A673 (cell line): Measurements from ENCODE around the gene ZBTB24. TPM values are rescaled to one million over a fixed set of nuclear protein-coding genes. Genes with fewer than 3 reads are reported as not detected.
"Not testable (repeated sequence)": the region's sequence is repeated elsewhere in the genome, so short reads cannot be mapped to it uniquely, and the experiment has no call there.

Experiments
- BruUV-seq: library from RNA; stranded (reverse); fragments of 400-500 nt; replicated peaks from 2 replicates; lab custom pipeline; 2021; lab: Mats Ljungman, UMichigan
- CTCF ChIA-PET: fragments of 300-600 bp; sonication (Branson Sonifier 250); formaldehyde crosslinking; loops from one replicate; lab custom pipeline; 2022; ENCODE audit warnings: antibody characterized with exemption; lab: Charles Lee
- POLR2A ChIA-PET: fragments of 300-600 bp; sonication (Branson Sonifier 250); formaldehyde crosslinking; loops from one replicate; lab custom pipeline; 2022; ENCODE audit warnings: antibody characterized with exemption; ENCODE audit not compliant: low non-redundant PET; lab: Charles Lee
- DNase-seq: peaks from one replicate; pipeline ENCODE4 v3.0.0-alpha.2; 2015; ENCODE audit warnings: low spot score
- H3K27ac ChIP-seq: fragments of 200-600 bp; sonication (generic); 2 replicates; pipeline ENCODE4 v1.5.1; 2016; ENCODE audit warnings: mixed run types, low read depth, mild to moderate bottlenecking, mixed read lengths, antibody characterized with exemption, low read length; ENCODE audit not compliant: poor library complexity, severe bottlenecking
- H3K27me3 ChIP-seq: fragments of 200-600 bp; sonication (generic); replicated peaks from 2 replicates; pipeline ENCODE4 v1.6.1; 2017; ENCODE audit warnings: mixed run types, low read depth, mild to moderate bottlenecking, mixed read lengths, antibody characterized with exemption, low read length; ENCODE audit not compliant: insufficient read depth, poor library complexity
- H3K36me3 ChIP-seq: fragments of 200-600 bp; sonication (generic); 2 replicates; pipeline ENCODE4 v1.6.1; 2016; ENCODE audit warnings: mixed run types, mild to moderate bottlenecking, mixed read lengths, antibody characterized with exemption, low read length; ENCODE audit not compliant: insufficient read depth, poor library complexity, severe bottlenecking
- H3K4me1 ChIP-seq: fragments of 200-600 bp; sonication (generic); 2 replicates; pipeline ENCODE4 v1.6.1; 2017; ENCODE audit warnings: mixed run types, mild to moderate bottlenecking, mixed read lengths, antibody characterized with exemption, low read length; ENCODE audit not compliant: insufficient read depth, poor library complexity, severe bottlenecking
- H3K4me3 ChIP-seq: fragments of 200-600 bp; sonication (generic); 2 replicates; pipeline ENCODE4 v1.5.1; 2016; ENCODE audit warnings: low read depth, mixed run types, mild to moderate bottlenecking, mixed read lengths, low read length; ENCODE audit not compliant: poor library complexity, severe bottlenecking
- H3K9me3 ChIP-seq: fragments of 200-600 bp; sonication (generic); 2 replicates; pipeline ENCODE4 v1.6.1; 2016; ENCODE audit warnings: mixed run types, low read depth, mild to moderate bottlenecking, mixed read lengths, antibody characterized with exemption, low read length; ENCODE audit not compliant: poor library complexity, severe bottlenecking
- EZH2 ChIP-seq: fragments of 200-600 bp; sonication (generic); IDR thresholded peaks from 2 replicates; pipeline ENCODE4 v1.6.1; 2017; ENCODE audit warnings: borderline replicate concordance, low read depth, mild to moderate bottlenecking, mixed read lengths, antibody characterized with exemption, low read length; ENCODE audit not compliant: poor library complexity, severe bottlenecking
- intact Hi-C: fragments of 100-400 bp; cut with micrococcal nuclease; formaldehyde crosslinking; loops from one replicate; pipeline ENCODE4 v1.10.0; 2022; ENCODE audit not compliant: unreplicated experiment
- total RNA-seq: library from RNA; stranded (reverse); gene quantifications from 2 replicates; pipeline ENCODE4 v1.2.3, GENCODE V29; 2021
- TF ChIP-seq, protein P1 (sequence below): fragments of 300-800, 200-600 bp; sonication (generic); conservative IDR thresholded peaks from 2 replicates; pipeline ENCODE4 v1.5.1; 2017; ENCODE audit warnings: low read depth, mild to moderate bottlenecking, antibody characterized with exemption, low read length, moderate library complexity, mixed read lengths

ZBTB24 gene
- total RNA-seq, 1 experiment from 2014 or later: 15.5 TPM

DNA sequence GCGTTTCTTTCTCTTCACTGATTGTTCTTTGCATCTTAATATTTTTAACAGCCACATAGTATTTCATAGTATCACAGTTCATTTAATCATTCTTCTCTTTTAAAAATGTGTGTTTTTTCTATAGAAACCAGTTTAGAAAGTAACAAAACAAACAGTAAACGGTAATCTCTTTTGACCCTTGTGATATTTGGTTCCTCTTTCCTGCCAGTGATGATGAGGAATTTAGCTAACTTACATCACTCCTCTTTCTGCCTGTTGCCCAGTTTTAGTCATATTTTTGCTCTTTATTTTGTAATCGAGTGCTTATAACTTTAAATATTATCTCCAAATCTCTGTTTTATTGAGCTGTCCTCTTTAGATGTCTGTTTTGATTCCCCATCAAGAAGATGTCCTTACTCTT lies 38.1 kb upstream of the ZBTB24 start:
- no TSS peak for BruUV-seq
- Histone ChIP-seq H3K27ac (no peak overlapping the region), H3K9me3 (peaks cover 10% of the 10 kb centered on the region), H3K4me1 (no peaks in the 10 kb centered on the region), H3K27me3 (no peaks in the 10 kb centered on the region), H3K4me3 (no peak overlapping the region), H3K36me3 (no peaks in the 10 kb centered on the region)
- CTCF ChIA-PET: no interaction called here
- TF ChIP-seq, protein P1, sequence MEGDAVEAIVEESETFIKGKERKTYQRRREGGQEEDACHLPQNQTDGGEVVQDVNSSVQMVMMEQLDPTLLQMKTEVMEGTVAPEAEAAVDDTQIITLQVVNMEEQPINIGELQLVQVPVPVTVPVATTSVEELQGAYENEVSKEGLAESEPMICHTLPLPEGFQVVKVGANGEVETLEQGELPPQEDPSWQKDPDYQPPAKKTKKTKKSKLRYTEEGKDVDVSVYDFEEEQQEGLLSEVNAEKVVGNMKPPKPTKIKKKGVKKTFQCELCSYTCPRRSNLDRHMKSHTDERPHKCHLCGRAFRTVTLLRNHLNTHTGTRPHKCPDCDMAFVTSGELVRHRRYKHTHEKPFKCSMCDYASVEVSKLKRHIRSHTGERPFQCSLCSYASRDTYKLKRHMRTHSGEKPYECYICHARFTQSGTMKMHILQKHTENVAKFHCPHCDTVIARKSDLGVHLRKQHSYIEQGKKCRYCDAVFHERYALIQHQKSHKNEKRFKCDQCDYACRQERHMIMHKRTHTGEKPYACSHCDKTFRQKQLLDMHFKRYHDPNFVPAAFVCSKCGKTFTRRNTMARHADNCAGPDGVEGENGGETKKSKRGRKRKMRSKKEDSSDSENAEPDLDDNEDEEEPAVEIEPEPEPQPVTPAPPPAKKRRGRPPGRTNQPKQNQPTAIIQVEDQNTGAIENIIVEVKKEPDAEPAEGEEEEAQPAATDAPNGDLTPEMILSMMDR: no peak
- TF ChIP-seq EZH2: no peak
- intact Hi-C loops: no loop called here
- no peak for DNase-seq
- POLR2A ChIA-PET: no interaction called here

DNA sequence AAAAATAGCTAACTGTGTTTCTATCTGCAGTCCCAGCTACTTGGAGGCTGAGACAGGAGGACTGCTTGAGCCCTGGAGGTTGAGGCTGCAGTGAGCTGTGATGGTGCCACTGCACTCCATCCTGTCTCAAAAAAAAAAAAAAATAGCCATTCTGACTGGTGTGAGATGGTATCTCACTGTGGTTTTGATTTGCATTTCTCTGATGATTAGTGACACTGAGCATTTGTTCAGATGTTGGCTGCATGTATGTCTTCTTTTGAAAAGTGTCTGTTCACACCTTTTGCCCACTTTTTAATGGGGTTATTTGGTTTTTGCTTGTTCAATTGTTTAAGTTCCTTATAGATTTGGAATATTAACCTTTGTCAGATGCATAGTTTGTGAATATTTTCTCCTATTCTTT lies 36.6 kb upstream of the ZBTB24 start:
- H3K4me3 ChIP-seq, H3K27me3 ChIP-seq, H3K27ac ChIP-seq, H3K9me3 ChIP-seq, BruUV-seq, DNase-seq, H3K4me1 ChIP-seq, POLR2A ChIA-PET, intact Hi-C loops, H3K36me3 ChIP-seq, CTCF ChIA-PET: not testable (repeated sequence)

DNA sequence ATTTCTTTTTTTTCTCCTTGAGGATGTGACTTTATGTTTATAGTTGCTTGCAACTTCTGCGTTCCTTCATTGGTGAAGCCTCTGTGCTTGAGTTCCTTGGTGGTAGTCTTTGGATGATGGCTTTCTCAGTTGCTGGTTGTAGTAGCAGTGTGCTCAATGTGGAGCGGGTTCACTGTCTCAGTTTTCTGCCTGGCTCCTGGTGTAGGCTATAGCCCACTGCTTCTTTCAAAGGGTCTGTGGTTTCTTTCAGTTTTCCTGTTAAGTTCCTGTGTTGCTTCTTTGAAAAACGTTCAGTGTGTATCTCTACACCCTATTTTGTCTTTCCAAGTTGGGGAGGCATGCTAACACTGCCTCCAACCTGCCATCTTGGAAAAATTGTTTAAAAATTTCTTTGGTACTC lies 33.9 kb upstream of the ZBTB24 start:
- H3K27ac ChIP-seq: no peak overlapping the region
- no peaks in the 10 kb centered on the region for H3K9me3 ChIP-seq
- no peak for TF ChIP-seq EZH2
- TF ChIP-seq, protein P1: no peak
- POLR2A ChIA-PET: no interaction called here
- intact Hi-C loops: no loop called here
- no peaks in the 10 kb centered on the region for H3K27me3 ChIP-seq
- CTCF ChIA-PET: no interaction called here
- DNase-seq: no peak
- no peak overlapping the region for H3K4me3 ChIP-seq
- no TSS peak for BruUV-seq
- no peaks in the 10 kb centered on the region for H3K36me3 ChIP-seq
- no peaks in the 10 kb centered on the region for H3K4me1 ChIP-seq

- no TSS peak for BruUV-seq
- H3K9me3 ChIP-seq: no peaks in the 10 kb centered on the region
- no peaks in the 10 kb centered on the region for H3K27me3 ChIP-seq
- DNase-seq: no peak
- ChIA-PET POLR2A (no interaction called here), CTCF (no interaction called here)
- TF ChIP-seq, protein P1: no peak
- TF ChIP-seq EZH2: no peak
- no peaks in the 10 kb centered on the region for H3K4me1 ChIP-seq
- no peak overlapping the region for H3K27ac ChIP-seq
- intact Hi-C loops: no loop called here
- H3K4me3 ChIP-seq: no peak overlapping the region
- no peaks in the 10 kb centered on the region for H3K36me3 ChIP-seq
Observed at GRCh38 chr6:109515781-109516409, 32.9 kb upstream of the ZBTB24 start.
